Measurements from ENCODE around the gene SETDB2. TPM values are rescaled to one million over a fixed set of nuclear protein-coding genes. Genes with fewer than 3 reads are reported as not detected.

Gene SETDB2
- total RNA-seq, 2 experiments from 2014 or later: 14.3 to 18.0 TPM

- peaks cover 42% of the 10 kb centered on the region for H3K36me3 Mint-ChIP-seq
Measured at GRCh38 chr13:49533591-49534269, 89.7 kb downstream of the SETDB2 start.

GRCh38 chr13:49536144-49536873 lies 92.2 kb downstream of the SETDB2 start:
- Mint-ChIP-seq H3K36me3 (peaks cover 34% of the 10 kb centered on the region), H3K9me3 (ENCODE audit: low read depth) (no peaks in the 10 kb centered on the region)
- CTCF ChIA-PET: no interaction called here

More at GRCh38 chr13:49533591-49534269, 89.7 kb downstream of the SETDB2 start:
- Mint-ChIP-seq H3K9me3 (ENCODE audit: low read depth) (no peaks in the 10 kb centered on the region), H3K27me3 (no peaks in the 10 kb centered on the region), H3K4me1 (peaks cover 13% of the 10 kb centered on the region), H3K27ac (no peak overlapping the region), H3K4me3 (no peak overlapping the region)
- no peak for ATAC-seq
- CTCF ChIA-PET: no interaction called here
- DNase-seq: no peak

DNA sequence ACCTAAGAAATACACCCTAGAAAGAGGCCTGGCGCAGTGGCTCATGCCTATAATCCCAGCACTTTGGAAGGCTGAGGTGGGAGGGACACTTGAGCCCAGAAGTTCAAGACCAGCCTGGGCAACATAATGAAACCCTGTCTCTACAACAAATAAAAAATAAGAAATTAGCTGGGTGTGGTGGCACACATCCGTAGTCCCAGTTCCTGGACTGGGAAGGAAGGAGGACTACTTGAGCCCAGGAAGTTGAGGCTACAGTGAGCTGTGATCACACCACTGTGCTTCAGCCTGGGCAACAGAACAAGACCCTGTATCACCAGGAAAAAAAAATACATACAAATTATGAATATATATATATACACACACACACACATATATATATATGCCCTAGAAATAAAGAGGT lies 94.3 kb downstream of the SETDB2 start:
- Mint-ChIP-seq H3K36me3 (peaks cover 28% of the 10 kb centered on the region), H3K27ac (no peak overlapping the region), H3K9me3 (ENCODE audit: low read depth) (no peaks in the 10 kb centered on the region), H3K27me3 (no peaks in the 10 kb centered on the region), H3K4me1 (peaks cover 22% of the 10 kb centered on the region), H3K4me3 (no peak overlapping the region)
- DNase-seq (no peak), ATAC-seq (no peak)
- CTCF ChIA-PET: interaction anchor here (1.2 kb wide), 1 partner anchor 13 kb away, joined by 3 read pairs; no protein-coding TSS in a partner anchor

More at GRCh38 chr13:49536144-49536873, 92.2 kb downstream of the SETDB2 start:
- ATAC-seq (no peak), DNase-seq (no peak)
- Mint-ChIP-seq H3K4me3 (no peak overlapping the region), H3K27ac (no peak overlapping the region), H3K27me3 (no peaks in the 10 kb centered on the region), H3K4me1 (peaks cover 30% of the 10 kb centered on the region)

- no peaks in the 10 kb centered on the region for H3K9me3 Mint-ChIP-seq (ENCODE audit: low read depth)
- H3K36me3 Mint-ChIP-seq: peaks cover 20% of the 10 kb centered on the region
- no peak overlapping the region for H3K4me3 Mint-ChIP-seq
- H3K27ac Mint-ChIP-seq: peak overlapping the region; percentile 2
- ATAC-seq: no peak
- peaks cover 19% of the 10 kb centered on the region for H3K4me1 Mint-ChIP-seq
- DNase-seq: no peak
- CTCF ChIA-PET: interaction anchor here (0.8 to 1.6 kb wide), 3 partner anchors 13 to 238 kb away, joined by 3 to 5 read pairs (median 3); no protein-coding TSS in a partner anchor
- no peaks in the 10 kb centered on the region for H3K27me3 Mint-ChIP-seq
Measured at GRCh38 chr13:49539313-49539712, 95.2 kb downstream of the SETDB2 start.

GRCh38 chr13:49539746-49540145 lies 95.7 kb downstream of the SETDB2 start:
- Mint-ChIP-seq H3K27me3 (no peaks in the 10 kb centered on the region), H3K36me3 (peaks cover 18% of the 10 kb centered on the region), H3K27ac (peak overlapping the region; percentile 83), H3K9me3 (ENCODE audit: low read depth) (no peaks in the 10 kb centered on the region), H3K4me3 (no peak overlapping the region), H3K4me1 (peaks cover 19% of the 10 kb centered on the region)
- CTCF ChIA-PET: interaction anchor here (0.8 to 1.6 kb wide), 4 partner anchors 13 to 238 kb away, joined by 3 to 5 read pairs (median 3); no protein-coding TSS in a partner anchor
- DNase-seq (no peak), ATAC-seq (no peak)

DNA sequence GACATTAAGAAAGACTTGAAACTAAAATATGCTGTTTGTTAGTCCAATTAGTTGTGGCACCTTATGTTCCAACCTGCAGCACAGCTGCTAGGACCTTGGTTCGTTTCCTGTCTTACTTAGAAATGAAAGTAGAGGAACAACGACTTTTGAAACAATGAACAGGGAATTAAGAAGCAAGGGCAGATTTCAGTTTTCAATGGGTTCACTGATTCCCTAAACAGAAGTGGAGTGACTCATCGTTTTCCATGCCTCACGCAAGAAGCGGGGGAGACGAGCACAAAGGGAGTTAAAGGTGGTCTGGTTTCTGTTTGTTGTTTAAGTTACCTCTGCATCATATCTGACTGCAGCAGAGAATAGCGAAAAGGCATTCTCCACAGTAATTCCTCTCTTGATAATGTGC lies 96.5 kb downstream of the SETDB2 start:
- no peak for DNase-seq
- peak; percentile 42 for ATAC-seq
- CTCF ChIA-PET: interaction anchor here (1.0 to 1.6 kb wide), 2 partner anchors 12 to 15 kb away, joined by 3 to 5 read pairs; no protein-coding TSS in a partner anchor
- peak overlapping the region; percentile 64 for H3K4me3 Mint-ChIP-seq
- no peaks in the 10 kb centered on the region for H3K9me3 Mint-ChIP-seq (ENCODE audit: low read depth)
- H3K27me3 Mint-ChIP-seq: no peaks in the 10 kb centered on the region
- peak overlapping the region; percentile 83 for H3K27ac Mint-ChIP-seq
- H3K36me3 Mint-ChIP-seq: peaks cover 19% of the 10 kb centered on the region
- peaks cover 19% of the 10 kb centered on the region for H3K4me1 Mint-ChIP-seq

GRCh38 chr13:49543656-49544055 lies 99.6 kb downstream of the SETDB2 start:
- Mint-ChIP-seq H3K9me3 (ENCODE audit: low read depth) (no peaks in the 10 kb centered on the region), H3K27me3 (no peaks in the 10 kb centered on the region), H3K27ac (no peak overlapping the region), H3K4me3 (no peak overlapping the region), H3K36me3 (peaks cover 23% of the 10 kb centered on the region), H3K4me1 (peaks cover 19% of the 10 kb centered on the region)
- DNase-seq (no peak), ATAC-seq (no peak)
- CTCF ChIA-PET: no interaction called here

Other genes with a start within 250 kb of the SETDB2 start
- not detected for gene MLNR, start 223.9 kb upstream of the SETDB2 start, total RNA-seq
- gene CDADC1, start 196.3 kb upstream of the SETDB2 start, total RNA-seq: 10 to 100 TPM; 12.4 to 14.8 TPM
- 1 to 10 TPM; 4.0 to 4.3 TPM for gene CAB39L, start 210 bp upstream of the SETDB2 start, total RNA-seq
- gene PHF11, start 51.7 kb downstream of the SETDB2 start, total RNA-seq: 100 to 1,000 TPM in 1 of 2 experiments, 10 to 100 TPM in 1; 79.6 to 129 TPM
- 10 to 100 TPM; 18.1 to 20.9 TPM for gene RCBTB1, start 141.3 kb downstream of the SETDB2 start, total RNA-seq
- 1 to 10 TPM in 1 of 2 experiments, under 1 TPM in 1; 0.89 to 2.1 TPM for gene ARL11, start 184.2 kb downstream of the SETDB2 start, total RNA-seq
- 10 to 100 TPM; 39.5 to 43.5 TPM for gene EBPL, start 247.2 kb downstream of the SETDB2 start, total RNA-seq

All from activated CD8-positive, alpha-beta memory T cell treated with anti-CD3 and anti-CD28 coated beads, Interleukin-2, amount 10 ng/mL, durations not matched to agents 7 days and 5 days (primary cell).